Tongue (tissue), 2 donors: ENCODE measurements around the gene WDFY1. TPM values are rescaled to one million over a fixed set of nuclear protein-coding genes. Genes with fewer than 3 reads are reported as not detected.

Experiments used
- DNase-seq: peaks from one replicate; pipeline ENCODE4 v3.0.0-alpha.2; 2015
- total RNA-seq: library from RNA; depleted of rRNA; stranded (reverse); fragments of >200 nt; gene quantifications from one replicate; pipeline ENCODE4 v1.2.3, GENCODE V29; 2014

WDFY1 gene
- total RNA-seq, result 58.8 TPM

- DNase-seq, result peak; percentile 95
These were observed at the start of gene WDFY1 for GRCh38 chr2:223944703-223945531. Gene WDFY1 (minus strand): TSS chr2:223945335. CDS start chr2:223945284, 51 bp downstream.

- DNase-seq, result no peak
These were observed 49.5 kb upstream of the WDFY1 start for GRCh38 chr2:223994562-223995162.

- DNase-seq, result peak; percentile 88
These were observed 48.6 kb upstream of the WDFY1 start for GRCh38 chr2:223993634-223994232.

GRCh38 chr2:223991611-223992010, 46.5 kb upstream of the WDFY1 start:
- peak; percentile 11 for DNase-seq

GRCh38 chr2:223989856-223990232, 44.7 kb upstream of the WDFY1 start:
- no peak for DNase-seq

- no peak for DNase-seq
These were observed 44.2 kb upstream of the WDFY1 start for GRCh38 chr2:223989206-223989855.

GRCh38 chr2:223981241-223981640, 36.1 kb upstream of the WDFY1 start:
- DNase-seq, result no peak

- no peak for DNase-seq
These were observed 35.7 kb upstream of the WDFY1 start for GRCh38 chr2:223980803-223981202.

GRCh38 chr2:223980397-223980735, 35.2 kb upstream of the WDFY1 start:
- DNase-seq, result no peak

- no peak for DNase-seq
These were observed 34.7 kb upstream of the WDFY1 start for GRCh38 chr2:223979730-223980396.

GRCh38 chr2:223978451-223978850, 33.3 kb upstream of the WDFY1 start:
- DNase-seq, result no peak

- no peak for DNase-seq
These were observed 31.6 kb upstream of the WDFY1 start for GRCh38 chr2:223976635-223977226.

- DNase-seq, result no peak
These were observed 28.5 kb upstream of the WDFY1 start for GRCh38 chr2:223973606-223974005.

- DNase-seq, result no peak
These were observed 27.5 kb upstream of the WDFY1 start for GRCh38 chr2:223972656-223973102.

GRCh38 chr2:223971731-223972130, 26.6 kb upstream of the WDFY1 start:
- DNase-seq, result no peak

GRCh38 chr2:223970343-223971128, 25.4 kb upstream of the WDFY1 start:
- peak; percentile 83 for DNase-seq

- DNase-seq, result no peak
These were observed 24.7 kb upstream of the WDFY1 start for GRCh38 chr2:223969856-223970255.

- DNase-seq, result no peak
These were observed 24.2 kb upstream of the WDFY1 start for GRCh38 chr2:223969315-223969714.

- no peak for DNase-seq
These were observed 22.8 kb upstream of the WDFY1 start for GRCh38 chr2:223967981-223968380.

GRCh38 chr2:223959688-223960087, 14.6 kb upstream of the WDFY1 start:
- no peak for DNase-seq
